Osteocyte (in vitro differentiated cells): ENCODE data around the gene OLR1. TPM values are rescaled to one million over a fixed set of nuclear protein-coding genes. Genes with fewer than 3 reads are reported as not detected.
"Not testable (repeated sequence)": the region's sequence is repeated elsewhere in the genome, so short reads cannot be mapped to it uniquely, and the experiment has no call there.

Source experiments
- DNase-seq: peaks from one replicate; pipeline ENCODE4 v3.0.0; 2021; ENCODE audit warnings: mixed read lengths; ENCODE audit not compliant: unreplicated experiment; ENCODE audit errors: extremely low spot score
- H3K27ac Mint-ChIP-seq: one replicate; pipeline ENCODE4 v1.8.0; 2021; ENCODE audit warnings: mild to moderate bottlenecking, mixed read lengths; ENCODE audit not compliant: unreplicated experiment
- H3K27me3 Mint-ChIP-seq: one replicate; pipeline ENCODE4 v1.8.0; 2021; ENCODE audit warnings: mixed read lengths; ENCODE audit not compliant: unreplicated experiment
- H3K36me3 Mint-ChIP-seq: one replicate; pipeline ENCODE4 v1.8.0; 2021; ENCODE audit warnings: mixed read lengths; ENCODE audit not compliant: unreplicated experiment
- H3K4me1 Mint-ChIP-seq: one replicate; pipeline ENCODE4 v1.8.0; 2021; ENCODE audit warnings: mixed read lengths; ENCODE audit not compliant: unreplicated experiment
- H3K4me3 Mint-ChIP-seq: one replicate; pipeline ENCODE4 v1.8.0; 2021; ENCODE audit warnings: mild to moderate bottlenecking, moderate library complexity, mixed read lengths; ENCODE audit not compliant: unreplicated experiment
- H3K9me3 Mint-ChIP-seq: one replicate; pipeline ENCODE4 v1.8.0; 2021; ENCODE audit warnings: mixed read lengths; ENCODE audit not compliant: unreplicated experiment
- total RNA-seq: library from RNA; stranded (reverse); gene quantifications from 2 replicates; pipeline ENCODE4 v1.2.1, GENCODE V29; 2021
- TF ChIP-seq, protein P1 (sequence below): fragments of 200-600 bp; sonication (generic); IDR thresholded peaks from 2 replicates; pipeline ENCODE4 v1.5.0; 2021; ENCODE audit warnings: antibody characterized with exemption, mild to moderate bottlenecking, moderate library complexity

Gene OLR1
- total RNA-seq, 1 donor from 2014 or later: not detected

DNA sequence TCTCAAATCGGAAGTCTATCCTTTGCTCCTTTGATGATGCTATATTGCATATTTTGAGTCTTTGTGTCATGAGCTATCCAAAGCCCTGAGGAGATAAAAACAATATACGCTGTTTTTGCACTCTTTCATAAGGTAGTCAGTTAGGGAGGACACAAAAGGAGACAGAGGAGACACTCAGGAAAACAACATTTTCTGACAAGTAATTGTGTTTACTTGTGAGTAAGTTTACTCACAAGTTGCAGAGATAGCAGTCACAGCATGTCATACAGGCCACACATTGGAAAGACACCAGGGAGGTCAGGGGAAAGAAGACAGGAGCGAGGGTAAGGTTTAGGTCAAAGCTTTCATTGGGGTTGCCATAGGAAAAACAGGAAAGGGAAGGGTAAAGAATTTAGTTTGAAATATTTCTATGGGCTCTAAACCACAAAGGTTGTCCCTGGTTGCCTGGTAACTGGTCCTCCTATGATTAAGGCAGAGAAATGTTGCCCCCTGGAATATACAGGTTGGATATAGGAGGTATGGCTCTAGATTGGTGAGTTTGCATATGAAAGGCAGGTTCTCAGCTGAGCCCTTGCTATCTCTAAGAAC lies 33.4 kb upstream of the OLR1 start:
- Mint-ChIP-seq H3K4me1 (peaks cover 6% of the 10 kb centered on the region), H3K36me3 (no peaks in the 10 kb centered on the region), H3K27ac (no peak overlapping the region), H3K27me3 (peaks cover 2% of the 10 kb centered on the region), H3K4me3 (no peak overlapping the region), H3K9me3 (no peaks in the 10 kb centered on the region)
- DNase-seq: no peak
- TF ChIP-seq, protein P1, sequence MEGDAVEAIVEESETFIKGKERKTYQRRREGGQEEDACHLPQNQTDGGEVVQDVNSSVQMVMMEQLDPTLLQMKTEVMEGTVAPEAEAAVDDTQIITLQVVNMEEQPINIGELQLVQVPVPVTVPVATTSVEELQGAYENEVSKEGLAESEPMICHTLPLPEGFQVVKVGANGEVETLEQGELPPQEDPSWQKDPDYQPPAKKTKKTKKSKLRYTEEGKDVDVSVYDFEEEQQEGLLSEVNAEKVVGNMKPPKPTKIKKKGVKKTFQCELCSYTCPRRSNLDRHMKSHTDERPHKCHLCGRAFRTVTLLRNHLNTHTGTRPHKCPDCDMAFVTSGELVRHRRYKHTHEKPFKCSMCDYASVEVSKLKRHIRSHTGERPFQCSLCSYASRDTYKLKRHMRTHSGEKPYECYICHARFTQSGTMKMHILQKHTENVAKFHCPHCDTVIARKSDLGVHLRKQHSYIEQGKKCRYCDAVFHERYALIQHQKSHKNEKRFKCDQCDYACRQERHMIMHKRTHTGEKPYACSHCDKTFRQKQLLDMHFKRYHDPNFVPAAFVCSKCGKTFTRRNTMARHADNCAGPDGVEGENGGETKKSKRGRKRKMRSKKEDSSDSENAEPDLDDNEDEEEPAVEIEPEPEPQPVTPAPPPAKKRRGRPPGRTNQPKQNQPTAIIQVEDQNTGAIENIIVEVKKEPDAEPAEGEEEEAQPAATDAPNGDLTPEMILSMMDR: no peak

DNA sequence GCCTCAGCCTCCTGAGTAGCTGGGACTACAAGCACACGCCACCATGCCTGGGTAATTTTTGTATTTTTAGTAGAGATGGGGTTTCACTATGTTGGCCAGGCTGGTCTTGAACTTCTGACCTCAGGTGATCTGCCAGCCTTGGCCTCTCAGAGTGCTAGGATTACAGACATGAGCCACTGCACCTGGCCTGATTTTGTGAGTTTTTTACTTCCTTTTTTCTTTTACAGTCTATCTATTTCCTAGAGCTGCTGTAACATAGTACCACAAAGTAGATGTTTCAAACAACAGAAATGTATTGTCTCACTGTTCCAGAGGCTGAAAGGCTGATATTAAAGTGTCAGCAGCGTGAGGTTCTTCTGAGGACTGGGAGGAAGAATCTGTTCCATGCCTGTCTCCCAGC lies 32.6 kb upstream of the OLR1 start:
- not testable (repeated sequence) for H3K27ac Mint-ChIP-seq, H3K27me3 Mint-ChIP-seq

DNA sequence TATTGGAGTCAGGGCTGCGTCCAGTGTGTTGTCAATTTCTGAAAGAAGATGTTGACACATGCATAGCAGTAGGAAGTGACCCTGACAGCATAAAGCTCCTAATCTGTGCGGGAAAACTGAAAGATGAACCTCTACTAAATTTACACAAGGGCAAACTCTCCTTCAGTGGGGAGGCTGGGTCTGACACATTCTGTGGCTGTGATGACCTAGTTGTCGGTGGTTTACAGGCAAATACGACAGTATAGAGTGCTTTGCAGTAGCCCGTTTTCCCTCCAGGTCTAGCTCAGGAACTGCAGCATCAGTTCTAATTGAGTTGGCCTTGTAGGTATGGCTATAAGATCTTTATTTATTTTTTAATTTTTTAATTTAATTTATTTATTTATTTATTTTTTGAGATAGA lies 25.9 kb upstream of the OLR1 start:
- Mint-ChIP-seq H3K27ac (no peak overlapping the region), H3K4me3 (no peak overlapping the region), H3K4me1 (no peaks in the 10 kb centered on the region), H3K9me3 (no peaks in the 10 kb centered on the region), H3K27me3 (peaks cover 10% of the 10 kb centered on the region), H3K36me3 (no peaks in the 10 kb centered on the region)
- no peak for DNase-seq
- TF ChIP-seq, protein P1: no peak

More for the DNA sequence above, 32.6 kb upstream of the OLR1 start:
- not testable (repeated sequence) for H3K9me3 Mint-ChIP-seq, H3K4me3 Mint-ChIP-seq, H3K36me3 Mint-ChIP-seq, DNase-seq, H3K4me1 Mint-ChIP-seq

DNA sequence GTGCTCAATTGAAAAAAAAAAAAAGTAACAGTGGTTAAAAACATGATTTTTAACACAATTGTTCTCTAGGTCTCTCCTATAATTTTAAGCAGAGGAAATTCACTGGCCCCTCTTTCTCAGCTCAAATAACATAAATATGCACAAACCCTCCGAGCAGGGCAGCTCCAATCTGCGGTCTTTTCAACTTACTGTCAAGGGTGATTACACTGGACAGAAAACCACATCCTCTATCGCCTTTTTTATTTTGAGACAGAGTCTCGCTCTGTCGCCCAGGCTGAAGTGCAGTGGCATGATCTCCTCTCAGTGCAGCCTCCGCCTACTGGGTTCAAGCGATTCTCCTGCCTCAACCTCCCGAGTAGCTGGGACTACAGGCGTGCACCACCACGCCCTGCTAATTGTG lies 24.3 kb upstream of the OLR1 start:
- H3K27me3 Mint-ChIP-seq: peaks cover 12% of the 10 kb centered on the region
- DNase-seq: no peak
- H3K36me3 Mint-ChIP-seq: no peaks in the 10 kb centered on the region
- TF ChIP-seq, protein P1: no peak
- H3K4me3 Mint-ChIP-seq: no peak overlapping the region
- no peaks in the 10 kb centered on the region for H3K4me1 Mint-ChIP-seq
- no peak overlapping the region for H3K27ac Mint-ChIP-seq
- no peaks in the 10 kb centered on the region for H3K9me3 Mint-ChIP-seq

DNA sequence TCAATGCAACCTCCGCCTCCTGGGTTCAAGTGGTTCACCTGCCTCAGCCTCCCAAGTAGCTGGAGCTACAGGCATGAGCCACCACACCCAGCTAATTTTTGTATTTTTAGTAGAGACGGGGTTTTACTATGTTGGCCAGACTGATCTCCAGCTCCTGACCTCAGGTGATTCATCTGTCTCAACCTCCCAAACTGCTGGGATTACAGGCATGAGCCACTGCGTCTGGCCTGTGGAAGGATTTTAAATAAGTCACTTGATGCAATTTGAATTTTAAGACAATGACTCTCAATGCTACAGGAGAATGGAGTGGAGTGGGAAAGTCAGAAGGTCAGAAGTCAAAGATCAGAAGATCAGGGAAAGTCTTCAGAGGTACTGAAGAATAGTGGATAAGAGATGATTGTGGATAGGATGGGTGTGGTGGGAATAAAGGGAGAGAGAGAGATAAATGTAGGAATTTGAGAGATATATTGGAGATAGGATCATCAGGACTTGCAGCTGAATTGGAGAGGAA lies 22.3 kb upstream of the OLR1 start:
- Mint-ChIP-seq H3K36me3 (no peaks in the 10 kb centered on the region), H3K4me1 (no peaks in the 10 kb centered on the region), H3K27me3 (peaks cover 12% of the 10 kb centered on the region), H3K9me3 (no peaks in the 10 kb centered on the region), H3K4me3 (no peak overlapping the region), H3K27ac (no peak overlapping the region)
- TF ChIP-seq, protein P1: no peak
- no peak for DNase-seq
